HG03354 (cell line): ENCODE data around the gene RNPEPL1.
"Not testable (repeated sequence)": the region's sequence is repeated elsewhere in the genome, so short reads cannot be mapped to it uniquely, and the experiment has no call there.

ENCODE experiments used
- ATAC-seq: cut with Tn5 transposase; IDR thresholded peaks from one replicate; pipeline ENCODE4 v1.9.1; 2021; ENCODE audit warnings: mild to moderate bottlenecking; ENCODE audit not compliant: unreplicated experiment, poor library complexity, severe bottlenecking

Gene RNPEPL1

GRCh38 chr2:240599141-240599583 lies 30.9 kb downstream of the RNPEPL1 start:
- no peak for ATAC-seq

DNA sequence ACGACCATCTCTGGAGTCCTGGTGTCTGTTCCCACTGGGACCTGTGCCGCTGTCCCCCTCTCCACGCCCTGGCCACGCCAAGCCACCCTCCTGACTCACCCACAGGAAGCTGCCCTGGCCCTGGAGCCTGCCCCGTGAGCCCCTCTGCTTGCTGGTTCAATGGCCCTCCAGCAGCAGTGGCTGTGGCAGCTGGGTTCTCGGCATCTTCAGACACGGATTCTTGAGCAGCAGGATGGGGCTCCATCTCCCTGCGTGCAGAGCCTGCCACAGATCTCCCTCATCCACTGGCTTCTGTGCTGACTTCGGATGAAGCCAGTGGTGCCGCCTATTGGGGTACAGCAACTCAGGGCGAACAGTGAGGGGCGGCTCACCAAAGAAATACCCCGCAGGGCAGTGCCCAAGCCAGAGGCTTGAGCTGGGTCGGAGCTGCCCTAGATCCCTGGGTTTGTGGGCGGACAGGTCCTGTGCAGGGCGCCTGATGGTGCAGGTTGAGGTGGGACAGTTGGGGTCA lies 32.2 kb downstream of the RNPEPL1 start:
- no peak for ATAC-seq

DNA sequence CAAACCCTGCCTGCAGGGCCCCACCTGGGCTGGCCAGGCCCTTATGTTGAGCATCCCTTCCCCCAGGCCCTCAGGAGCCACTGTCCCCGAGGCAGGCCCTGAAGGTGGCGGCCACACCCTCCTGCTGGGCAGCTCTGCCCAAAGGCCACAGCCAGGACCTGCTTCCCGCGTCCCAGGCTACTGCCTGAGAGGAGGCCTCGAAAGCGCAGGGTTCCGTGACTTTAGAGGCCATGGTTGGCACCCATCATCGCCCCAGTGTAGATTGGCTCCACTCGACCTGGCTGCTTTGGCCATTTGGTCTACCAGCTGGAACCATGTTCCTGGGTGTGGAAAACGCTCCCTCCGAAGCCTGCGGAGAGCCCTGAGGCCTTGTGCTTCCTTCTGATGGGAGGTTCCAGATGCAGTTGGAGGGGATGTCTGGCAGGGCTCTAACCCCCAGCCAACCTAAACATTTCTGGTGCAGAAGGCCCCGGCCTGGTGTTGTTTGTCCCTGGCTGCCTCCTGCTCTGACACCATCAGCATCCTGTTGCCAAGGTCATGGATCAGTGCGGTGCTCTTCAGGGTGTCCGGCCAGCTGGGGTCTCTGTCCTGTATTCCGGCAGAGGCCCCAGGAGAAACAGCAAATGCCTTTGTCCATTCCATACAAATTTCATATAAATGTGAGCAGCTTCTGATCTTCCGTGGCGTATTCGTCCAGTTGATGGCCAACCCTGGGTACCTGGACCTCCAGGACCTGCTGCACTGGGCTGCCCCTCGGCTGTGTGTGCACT lies 33.0 kb downstream of the RNPEPL1 start:
- no peak for ATAC-seq

DNA sequence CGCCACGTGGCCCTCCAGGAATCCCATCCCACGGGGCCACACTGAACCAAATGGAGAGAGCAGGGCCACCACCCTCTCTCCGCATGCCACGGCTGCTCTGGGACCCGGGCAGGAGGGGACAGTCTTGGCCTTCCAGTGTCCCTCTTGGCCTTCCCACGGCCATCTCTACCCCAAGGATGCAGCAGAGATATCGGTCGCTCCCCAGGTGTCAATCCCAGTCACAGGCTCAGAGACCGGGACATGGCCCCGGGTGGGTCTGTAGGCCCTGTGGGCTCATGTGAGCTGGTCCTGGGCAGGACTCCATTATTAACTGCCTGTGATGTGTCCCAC lies 33.5 kb downstream of the RNPEPL1 start:
- ATAC-seq: no peak

DNA sequence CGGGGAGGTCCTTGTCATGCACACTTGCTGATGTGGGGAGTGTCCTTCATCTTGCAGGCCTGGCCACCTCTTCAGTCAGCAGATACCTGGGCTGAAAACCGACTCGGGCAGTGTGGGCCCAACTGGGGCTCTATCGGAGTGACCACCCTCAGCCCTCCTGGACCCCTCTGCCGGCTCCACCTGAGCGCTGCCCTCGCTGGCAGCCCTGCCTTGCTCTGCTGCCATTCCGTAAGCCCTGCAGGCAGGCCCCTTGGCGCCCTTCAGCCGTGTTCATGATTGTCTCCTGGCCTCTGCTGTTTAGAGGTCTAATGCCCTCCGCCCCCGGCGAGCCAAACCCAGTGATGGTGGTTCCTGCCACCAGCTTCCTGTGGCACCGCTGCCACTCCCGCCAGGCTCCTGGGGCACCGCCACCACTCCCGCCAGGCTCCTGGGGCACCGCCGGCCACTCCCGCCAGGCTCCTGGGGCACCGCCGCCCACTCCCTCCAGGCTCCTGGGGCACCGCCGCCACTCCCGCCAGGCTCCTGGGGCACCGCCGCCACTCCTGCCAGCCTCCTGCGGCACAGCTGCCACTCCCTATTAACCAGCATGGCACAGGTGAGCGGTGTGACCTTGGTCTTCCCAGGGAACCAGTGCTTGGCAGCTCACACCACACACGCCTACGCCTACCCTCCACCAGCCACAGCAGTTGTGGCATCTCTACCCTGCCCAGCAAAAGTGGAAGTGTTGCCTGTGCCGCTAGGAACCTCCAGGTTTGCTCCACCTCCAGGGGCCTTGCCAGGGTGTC lies 34.2 kb downstream of the RNPEPL1 start:
- ATAC-seq: no peak

DNA sequence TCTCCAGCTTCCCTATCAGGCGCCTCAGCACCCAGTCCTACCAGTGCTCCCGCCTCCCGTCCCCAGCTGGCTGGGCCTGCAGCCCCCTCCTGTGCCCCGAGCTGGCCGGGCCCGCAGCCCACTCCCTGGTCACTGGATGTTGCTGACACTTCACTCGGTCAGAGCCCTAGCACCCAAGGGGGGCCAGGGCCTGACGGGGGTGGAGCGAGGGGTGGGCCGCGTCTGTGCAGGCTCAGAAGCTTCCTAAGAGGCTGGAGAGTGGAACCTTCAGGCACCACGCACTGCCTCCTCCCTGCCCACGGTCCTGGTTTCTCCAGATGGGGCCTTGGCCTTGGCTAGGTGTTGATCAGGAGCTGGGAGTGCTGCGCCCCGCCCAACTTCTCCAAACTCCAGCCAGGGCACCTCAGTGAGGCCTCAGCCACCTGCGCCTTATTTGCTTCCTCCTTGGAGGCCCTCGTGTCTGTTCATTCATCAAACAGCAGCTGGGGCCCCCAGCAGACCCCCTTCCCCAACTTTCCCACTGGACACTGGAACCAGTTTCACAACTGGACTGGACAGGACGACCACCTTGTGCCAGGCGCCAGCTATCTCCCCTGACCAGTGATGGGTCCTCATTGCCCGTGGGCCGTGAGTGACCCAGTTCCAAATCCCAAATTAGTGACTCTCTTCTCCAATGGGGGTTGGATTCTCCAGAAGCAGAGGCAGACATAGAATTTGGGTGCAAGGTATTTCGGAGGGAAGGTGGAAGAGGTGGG lies 35.0 kb downstream of the RNPEPL1 start:
- no peak for ATAC-seq

DNA sequence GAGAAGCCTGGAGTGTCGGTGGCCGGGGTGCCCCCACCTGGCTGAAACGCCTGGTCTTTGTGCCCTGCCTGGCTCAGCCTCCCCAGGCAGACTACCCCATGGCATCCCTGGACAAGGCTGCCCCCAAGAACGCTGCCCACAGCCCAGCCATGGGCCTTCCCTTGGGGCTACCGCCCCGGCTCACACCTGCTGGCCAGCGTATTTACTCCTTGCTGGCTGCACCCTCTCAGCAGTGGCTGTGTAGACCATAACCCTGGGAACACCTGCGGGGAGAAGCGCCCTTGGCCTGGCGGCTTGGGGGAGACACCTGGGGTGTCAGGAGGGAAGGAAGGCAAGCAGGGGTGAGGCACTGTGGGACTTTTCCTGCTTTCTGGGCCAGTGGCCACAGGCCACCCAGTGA lies 35.6 kb downstream of the RNPEPL1 start:
- no peak for ATAC-seq

- ATAC-seq: no peak
Measured at GRCh38 chr2:240604291-240604938, 36.1 kb downstream of the RNPEPL1 start.

DNA sequence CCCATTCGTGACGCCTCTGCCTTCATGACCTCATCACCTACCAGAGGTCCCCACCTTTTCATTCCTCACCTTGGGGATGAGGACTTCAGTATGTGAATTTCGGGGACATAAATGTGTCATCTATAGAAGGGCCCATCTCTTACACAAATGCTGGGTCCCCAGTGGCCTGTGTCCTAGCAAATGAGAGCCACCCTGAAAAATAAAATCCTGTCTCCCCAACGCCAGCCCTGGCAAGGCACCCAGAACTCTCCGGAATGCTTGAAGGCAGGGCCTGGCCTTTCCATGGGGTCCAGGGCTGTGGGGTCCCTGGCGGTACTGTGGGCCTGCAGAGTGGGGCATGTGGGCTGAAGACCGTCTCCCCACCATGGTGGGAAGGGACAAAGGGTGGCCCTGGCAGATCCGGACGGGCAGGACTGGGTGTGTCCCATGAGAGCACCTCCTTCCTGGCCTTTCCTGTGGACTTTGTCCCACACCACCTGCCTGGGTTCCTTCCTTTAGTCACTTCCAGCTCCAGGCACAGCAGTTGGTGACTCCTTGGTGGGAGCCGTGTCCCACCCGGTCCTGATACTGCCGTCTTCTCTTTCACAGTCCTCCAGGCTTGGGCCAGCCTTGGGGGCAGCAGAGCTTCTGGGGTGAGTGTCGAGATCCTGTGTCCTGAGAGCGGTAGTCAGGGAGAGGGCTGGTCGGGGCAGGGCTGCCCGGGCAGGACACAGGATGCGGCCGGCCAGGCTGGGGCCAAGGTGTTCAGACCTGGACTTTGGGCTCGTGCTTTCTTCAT lies 36.8 kb downstream of the RNPEPL1 start:
- no peak for ATAC-seq

- ATAC-seq: no peak
Measured at GRCh38 chr2:240605867-240606743, 37.8 kb downstream of the RNPEPL1 start.

- no peak for ATAC-seq
Measured at GRCh38 chr2:240611601-240612210, 43.4 kb downstream of the RNPEPL1 start.

- ATAC-seq: no peak
Measured at GRCh38 chr2:240613781-240614180, 45.5 kb downstream of the RNPEPL1 start.

GRCh38 chr2:240614391-240614790 lies 46.1 kb downstream of the RNPEPL1 start:
- no peak for ATAC-seq

DNA sequence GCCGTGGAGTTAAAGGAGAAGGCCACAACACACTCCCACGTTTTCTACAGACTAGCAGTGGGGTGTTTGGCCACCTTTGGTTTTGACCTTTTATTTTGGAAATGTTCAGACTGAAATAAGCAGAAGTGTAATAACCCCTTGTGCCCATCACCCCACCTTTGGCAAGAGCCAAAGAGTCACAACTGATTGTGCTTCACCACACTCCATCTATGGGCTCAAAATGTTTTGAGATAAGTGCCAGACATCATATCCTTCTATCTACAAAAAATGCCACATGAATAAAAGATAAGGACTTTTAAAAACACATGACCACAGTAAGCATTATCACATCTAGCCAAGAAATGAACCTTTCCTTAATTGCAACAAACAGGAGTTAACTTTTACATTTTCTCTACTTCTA lies 47.1 kb downstream of the RNPEPL1 start:
- no peak for ATAC-seq

DNA sequence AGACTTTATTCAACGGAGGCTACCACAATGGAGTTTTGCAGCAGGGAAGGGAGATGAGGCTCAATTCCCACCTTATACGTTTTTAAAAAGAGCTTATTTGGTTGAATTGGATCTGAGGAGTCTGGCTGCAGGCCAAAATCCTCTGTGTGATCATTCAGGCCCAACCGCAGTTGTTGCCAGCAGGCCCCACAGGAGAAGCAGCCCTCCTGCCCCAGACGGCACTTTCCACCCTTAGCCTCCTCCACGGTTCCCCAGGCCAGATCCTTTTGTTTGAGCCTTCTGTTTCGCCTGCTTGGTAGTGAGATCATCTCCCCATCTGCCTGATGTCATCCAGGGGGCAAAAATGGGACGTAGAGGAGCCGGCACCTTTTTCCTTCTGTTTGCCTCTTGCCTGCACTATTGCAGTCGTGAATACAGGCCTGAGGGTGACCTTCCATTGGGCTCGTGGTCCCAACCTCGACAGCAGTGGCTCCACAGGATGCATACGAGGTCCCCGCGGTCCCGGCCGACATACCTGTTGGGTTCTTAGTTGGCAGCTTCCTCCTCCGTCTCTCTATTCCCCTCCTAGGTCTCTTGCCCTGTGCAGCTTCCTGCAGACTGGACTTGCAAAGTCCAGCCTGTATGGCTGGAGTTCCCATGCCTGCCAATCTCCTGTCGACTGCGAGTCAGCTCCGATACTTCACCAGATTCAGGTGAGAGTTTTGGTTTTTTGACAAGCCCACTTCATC lies 47.7 kb downstream of the RNPEPL1 start:
- no peak for ATAC-seq

DNA sequence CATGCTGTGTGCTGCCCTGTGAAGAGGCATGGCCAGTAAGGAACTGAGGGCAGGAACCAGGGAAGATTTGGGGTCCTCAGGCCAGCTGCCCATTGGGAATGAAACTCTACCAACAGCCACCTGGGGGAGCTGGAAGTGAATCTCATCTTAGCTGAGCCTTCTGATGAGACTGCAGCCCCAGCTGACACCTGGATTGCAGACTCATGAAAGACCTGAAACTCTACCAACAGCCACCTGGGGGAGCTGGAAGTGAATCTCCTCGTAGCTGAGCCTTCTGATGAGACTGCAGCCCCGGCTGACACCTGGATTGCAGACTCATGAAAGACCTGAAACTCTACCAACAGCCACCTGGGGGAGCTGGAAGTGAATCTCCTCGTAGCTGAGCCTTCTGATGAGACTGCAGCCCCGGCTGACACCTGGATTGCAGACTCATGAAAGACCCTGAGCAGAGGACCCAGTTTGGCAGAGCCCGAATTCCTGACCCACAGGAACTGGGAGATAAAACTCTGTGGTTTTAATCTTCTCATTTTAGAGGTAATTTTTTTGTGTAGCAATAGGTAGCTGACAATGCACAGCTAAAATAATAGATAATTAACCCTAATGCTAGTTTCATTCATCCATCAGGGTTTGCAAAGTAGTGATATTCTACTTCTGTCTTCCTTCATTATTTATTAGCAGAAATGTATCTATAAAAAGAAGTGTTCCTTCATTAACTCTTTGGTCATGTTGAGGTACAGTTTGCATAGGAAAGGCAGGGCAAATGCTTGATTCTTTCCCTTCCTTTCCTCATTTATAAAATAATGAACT lies 48.8 kb downstream of the RNPEPL1 start:
- ATAC-seq: not testable (repeated sequence)
